Femur (tissue), 1 donor: ENCODE results near the gene PPP2R3B.

Source experiments
- DNase-seq: peaks from one replicate; pipeline ENCODE4 v3.0.0-alpha.2; 2017

The PPP2R3B gene

GRCh38 chrX:292900-293897, 93.5 kb downstream of the PPP2R3B start:
- DNase-seq = no peak

- no peak for DNase-seq
Measured at GRCh38 chrX:291411-291901, 95.3 kb downstream of the PPP2R3B start.

GRCh38 chrX:290476-291166, 96.1 kb downstream of the PPP2R3B start:
- no peak for DNase-seq

- DNase-seq = no peak
Measured at GRCh38 chrX:288561-288991, 98.1 kb downstream of the PPP2R3B start.

- no peak for DNase-seq
Measured at GRCh38 chrX:287670-288069, 99.0 kb downstream of the PPP2R3B start.

GRCh38 chrX:285076-285677, 101.5 kb downstream of the PPP2R3B start:
- no peak for DNase-seq
